Duodenal mucosa (tissue), 2 donors: Measurements from ENCODE around the gene GJA1.
"Not testable (repeated sequence)": the region's sequence is repeated elsewhere in the genome, so short reads cannot be mapped to it uniquely, and the experiment has no call there.

Experiments used
- H3K27ac ChIP-seq: one replicate; pipeline ENCODE4 v1.7.0; 2013; ENCODE audit warnings: low read depth, low read length
- H3K27me3 ChIP-seq, 2 donors: one replicate each; pipeline ENCODE4 v1.7.0; 2013; ENCODE audit warnings: low read length in 2 of 2, control low read depth in 1 of 2; ENCODE audit not compliant: insufficient read depth in 2 of 2, control insufficient read depth in 1 of 2
- H3K36me3 ChIP-seq, 2 donors: one replicate each; pipeline ENCODE4 v1.7.0; 2013; ENCODE audit warnings: low read length in 2 of 2, control low read depth in 1 of 2; ENCODE audit not compliant: insufficient read depth in 2 of 2, control insufficient read depth in 1 of 2
- H3K4me1 ChIP-seq, 2 donors: one replicate each; pipeline ENCODE4 v1.7.0; 2013; ENCODE audit warnings: low read length in 2 of 2, control low read depth in 1 of 2; ENCODE audit not compliant: insufficient read depth in 2 of 2, control insufficient read depth in 1 of 2
- H3K4me3 ChIP-seq, 2 donors: one replicate each; pipeline ENCODE4 v1.7.0; 2013; ENCODE audit warnings: low read length in 2 of 2, low read depth in 1 of 2
- H3K9ac ChIP-seq, 2 donors: one replicate each; pipeline ENCODE4 v1.7.0; 2013; ENCODE audit warnings: low read length in 2 of 2, low read depth in 1 of 2
- H3K9me3 ChIP-seq, 2 donors: one replicate each; pipeline ENCODE4 v1.7.0; 2013; ENCODE audit warnings: low read length in 2 of 2, control low read depth in 1 of 2; ENCODE audit not compliant: control insufficient read depth in 1 of 2

GJA1 gene

DNA sequence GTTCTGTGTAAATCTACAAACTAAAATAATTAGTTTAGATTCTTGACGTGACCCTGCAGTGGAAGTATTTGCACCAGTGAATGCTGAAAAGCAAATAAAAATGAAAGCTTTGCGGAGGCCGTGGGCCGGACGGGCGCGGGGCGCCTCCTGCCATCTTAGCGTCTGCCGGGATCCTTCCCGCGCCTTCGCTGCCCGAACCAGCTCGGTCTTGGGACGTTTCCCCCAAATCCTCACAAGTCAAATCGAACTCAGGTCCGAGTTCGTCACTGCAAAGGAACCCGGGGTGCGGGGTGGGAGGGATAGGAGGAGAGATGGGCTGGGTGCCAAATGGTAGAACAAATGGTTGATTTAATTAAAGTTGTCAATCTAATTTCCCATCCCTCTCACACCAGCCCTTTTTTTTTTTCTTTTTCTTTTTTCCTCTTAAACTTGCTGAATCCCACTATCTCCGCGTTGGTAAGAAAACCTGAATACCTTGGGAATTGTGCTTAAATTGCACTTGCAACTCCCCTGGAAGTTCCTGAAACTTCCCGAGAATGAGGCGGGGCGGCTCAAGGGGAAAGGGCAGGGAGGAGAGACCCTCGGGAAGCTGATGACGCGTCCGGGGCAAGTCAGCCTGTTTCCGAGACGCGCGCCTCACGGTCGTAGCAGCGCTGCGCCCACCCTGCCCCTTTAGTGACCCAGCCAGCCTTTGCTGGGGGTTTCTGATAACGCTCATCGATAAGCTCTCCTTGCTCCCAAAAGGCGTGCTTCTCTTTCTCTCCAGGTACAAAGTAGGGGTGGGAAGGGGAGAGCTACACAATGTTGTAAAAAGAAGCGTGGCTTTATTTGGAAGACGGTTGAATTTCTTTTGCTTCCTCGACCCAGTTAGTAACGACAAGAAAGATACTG lies 1.8 kb downstream of the GJA1 start:
- H3K9ac ChIP-seq = peak overlapping the region; percentile 58 to 81
- H3K4me1 ChIP-seq = peaks cover 0 to 4% of the 10 kb centered on the region in 2 donors
- H3K27me3 ChIP-seq = peaks cover 0 to 21% of the 10 kb centered on the region in 2 donors
- H3K36me3 ChIP-seq = no peaks in the 10 kb centered on the region
- H3K9me3 ChIP-seq = no peaks in the 10 kb centered on the region
- peak overlapping the region; percentile 46 for H3K27ac ChIP-seq
- H3K4me3 ChIP-seq = peak overlapping the region; percentile 84 to 85

DNA sequence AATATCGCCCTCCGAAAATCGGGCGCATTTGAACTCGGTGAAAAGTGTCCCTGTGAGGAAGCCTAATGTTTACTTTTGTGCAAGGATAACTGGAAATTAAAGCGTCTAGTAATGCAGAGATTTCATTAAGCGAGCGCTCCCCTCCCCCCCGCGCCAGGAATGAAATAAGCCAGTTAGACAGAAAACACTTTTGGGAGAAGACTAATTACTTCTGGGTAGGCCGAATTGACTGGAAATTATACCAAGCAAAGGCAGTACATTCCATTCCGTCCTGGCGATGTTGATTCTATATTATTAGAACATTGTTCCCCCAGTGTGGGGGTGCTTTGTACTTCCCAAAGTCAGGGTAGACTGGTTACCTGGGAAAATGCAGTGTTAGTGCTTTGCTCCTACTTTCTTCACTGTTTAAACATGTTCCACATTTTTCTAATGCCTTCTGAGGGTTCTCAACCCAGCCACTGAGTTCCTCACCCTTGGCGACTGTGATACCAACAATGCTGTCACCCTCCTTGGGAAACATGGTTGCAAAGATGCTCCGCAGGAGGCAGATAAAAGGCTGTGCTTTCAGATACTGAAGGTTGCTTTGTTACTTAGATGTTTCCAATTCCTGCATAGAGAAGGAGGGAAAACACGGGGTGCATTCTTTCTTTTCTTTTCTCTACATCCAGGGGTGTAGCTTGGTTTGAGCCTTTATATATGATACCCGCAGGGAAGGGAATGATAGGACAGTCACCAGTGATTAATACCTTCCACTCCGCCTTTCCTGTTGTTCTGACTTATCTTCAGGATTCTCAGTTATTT lies 2.6 kb downstream of the GJA1 start:
- H3K27me3 ChIP-seq = peaks cover 0 to 21% of the 10 kb centered on the region in 2 donors
- H3K27ac ChIP-seq = peak overlapping the region; percentile 44
- H3K9me3 ChIP-seq = no peaks in the 10 kb centered on the region
- H3K36me3 ChIP-seq = no peaks in the 10 kb centered on the region
- peaks cover 0 to 4% of the 10 kb centered on the region in 2 donors for H3K4me1 ChIP-seq
- peak overlapping the region; percentile 84 to 85 for H3K4me3 ChIP-seq
- peak overlapping the region; percentile 58 to 81 for H3K9ac ChIP-seq

DNA sequence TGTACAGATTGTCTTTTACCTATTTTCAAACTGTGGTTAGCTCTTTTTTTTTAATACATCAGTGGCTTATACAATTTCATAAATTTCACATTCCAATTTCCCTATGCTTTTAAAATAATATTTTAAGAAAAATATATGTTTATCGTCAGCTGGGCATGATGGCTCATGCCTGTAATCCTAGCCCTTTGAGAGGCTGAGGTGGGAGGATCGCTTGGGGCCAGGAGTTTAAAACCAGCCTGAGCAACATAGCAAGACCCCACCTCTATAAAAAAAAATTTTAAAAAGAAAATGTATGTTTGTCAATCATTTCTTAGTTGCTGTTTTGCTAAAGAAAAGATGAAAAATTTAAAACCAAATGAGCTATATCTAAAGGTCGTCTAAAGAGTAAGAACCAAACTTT lies 3.4 kb downstream of the GJA1 start:
- H3K9me3 ChIP-seq = no peaks in the 10 kb centered on the region
- H3K27ac ChIP-seq = no peak overlapping the region
- peaks cover 0 to 21% of the 10 kb centered on the region in 2 donors for H3K27me3 ChIP-seq
- H3K4me1 ChIP-seq = peaks cover 0 to 4% of the 10 kb centered on the region in 2 donors
- H3K4me3 ChIP-seq = no peak overlapping the region
- no peak overlapping the region for H3K9ac ChIP-seq
- no peaks in the 10 kb centered on the region for H3K36me3 ChIP-seq

DNA sequence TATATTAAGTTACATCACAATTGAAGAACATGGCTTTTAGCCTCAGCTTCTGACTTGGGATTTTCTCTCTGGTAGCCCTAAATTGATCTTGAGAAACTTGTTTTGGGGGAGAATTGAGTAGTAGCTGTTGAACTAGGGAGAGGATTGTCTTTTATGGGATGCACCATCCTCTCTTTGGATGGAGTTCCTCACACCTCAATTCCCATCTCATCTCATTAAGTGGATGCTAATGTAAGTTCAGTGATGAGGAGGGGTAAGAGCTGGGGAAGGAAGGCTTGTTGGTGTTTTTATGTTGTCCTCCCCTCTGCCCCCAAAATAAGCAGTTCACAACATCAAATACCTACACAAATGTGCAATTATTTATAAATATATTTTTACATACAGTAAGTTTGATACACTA lies 4.0 kb downstream of the GJA1 start:
- Histone ChIP-seq H3K4me1 (peaks cover 0 to 4% of the 10 kb centered on the region in 2 donors), H3K27me3 (peaks cover 0 to 21% of the 10 kb centered on the region in 2 donors), H3K27ac (no peak overlapping the region), H3K4me3 (no peak overlapping the region), H3K36me3 (no peaks in the 10 kb centered on the region), H3K9ac (no peak overlapping the region), H3K9me3 (no peaks in the 10 kb centered on the region)

DNA sequence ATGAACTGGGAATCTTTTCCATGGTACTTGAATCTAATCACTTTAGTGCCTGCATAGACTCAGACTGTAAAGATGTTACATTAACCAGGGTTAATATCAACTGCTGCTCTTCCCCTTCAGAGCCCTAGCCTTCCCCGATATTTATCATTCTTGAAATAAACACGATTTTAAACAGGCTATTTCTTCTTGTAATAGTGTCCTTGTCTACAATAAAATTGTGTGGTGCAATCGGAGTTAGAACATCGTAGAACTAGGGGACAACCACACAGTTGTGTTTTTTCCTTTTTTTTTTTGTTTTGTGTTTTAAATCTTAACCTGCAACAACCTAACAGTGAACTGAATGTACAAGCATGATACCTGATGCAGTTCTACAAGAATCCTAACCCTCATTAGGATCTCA lies 4.5 kb downstream of the GJA1 start:
- Histone ChIP-seq H3K9me3 (no peaks in the 10 kb centered on the region), H3K4me3 (no peak overlapping the region), H3K27ac (no peak overlapping the region), H3K9ac (no peak overlapping the region), H3K36me3 (no peaks in the 10 kb centered on the region), H3K27me3 (peaks cover 0 to 21% of the 10 kb centered on the region in 2 donors), H3K4me1 (peaks cover 0 to 4% of the 10 kb centered on the region in 2 donors)

DNA sequence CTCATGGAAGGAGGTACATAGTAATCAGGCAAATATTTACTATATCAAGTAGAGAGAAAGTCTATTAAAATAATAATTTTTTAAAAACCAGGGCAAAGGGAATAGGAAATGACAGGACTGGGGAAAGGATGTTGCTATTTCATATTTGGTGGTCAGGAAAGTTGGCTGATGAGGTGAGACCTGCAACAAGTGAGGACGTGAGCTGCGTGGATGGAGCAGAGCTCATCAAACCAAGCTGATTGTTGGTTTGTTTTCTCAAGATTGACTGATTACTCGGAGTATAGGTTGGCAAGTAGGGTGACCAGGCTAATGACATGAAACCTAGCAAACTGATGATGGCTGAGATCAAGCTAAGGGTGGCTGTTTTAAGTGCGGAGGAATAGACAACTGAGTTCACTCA lies 6.0 kb downstream of the GJA1 start:
- no peaks in the 10 kb centered on the region for H3K36me3 ChIP-seq
- H3K27me3 ChIP-seq = peaks cover 0 to 19% of the 10 kb centered on the region in 2 donors
- no peak overlapping the region for H3K4me3 ChIP-seq
- peaks cover 0 to 4% of the 10 kb centered on the region in 2 donors for H3K4me1 ChIP-seq
- no peak overlapping the region for H3K27ac ChIP-seq
- no peaks in the 10 kb centered on the region for H3K9me3 ChIP-seq
- no peak overlapping the region for H3K9ac ChIP-seq

DNA sequence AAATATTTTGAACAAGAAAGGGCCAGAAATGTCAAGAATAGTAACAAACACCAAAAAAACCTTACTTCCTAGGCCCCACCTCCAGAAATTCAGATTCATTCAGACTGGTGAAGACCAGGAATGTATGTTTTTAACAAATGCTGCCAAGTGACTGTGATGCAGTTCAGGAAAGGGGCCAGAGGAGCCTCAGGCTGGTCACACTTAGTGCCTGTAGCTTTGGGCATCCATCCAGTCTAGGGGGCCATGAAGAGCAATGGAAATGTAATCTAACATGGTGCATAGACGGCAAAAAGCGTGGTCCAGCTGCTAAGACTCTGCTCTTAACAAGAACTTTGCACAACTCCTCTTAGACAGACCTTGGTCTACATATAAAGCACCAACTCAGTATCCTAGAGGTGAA lies 7.1 kb downstream of the GJA1 start:
- H3K9me3 ChIP-seq = no peaks in the 10 kb centered on the region
- H3K27ac ChIP-seq = no peak overlapping the region
- H3K36me3 ChIP-seq = peaks cover 0 to 9% of the 10 kb centered on the region in 2 donors
- H3K27me3 ChIP-seq = peaks cover 0 to 8% of the 10 kb centered on the region in 2 donors
- no peak overlapping the region for H3K4me3 ChIP-seq
- H3K4me1 ChIP-seq = peaks cover 0 to 4% of the 10 kb centered on the region in 2 donors
- no peak overlapping the region for H3K9ac ChIP-seq

DNA sequence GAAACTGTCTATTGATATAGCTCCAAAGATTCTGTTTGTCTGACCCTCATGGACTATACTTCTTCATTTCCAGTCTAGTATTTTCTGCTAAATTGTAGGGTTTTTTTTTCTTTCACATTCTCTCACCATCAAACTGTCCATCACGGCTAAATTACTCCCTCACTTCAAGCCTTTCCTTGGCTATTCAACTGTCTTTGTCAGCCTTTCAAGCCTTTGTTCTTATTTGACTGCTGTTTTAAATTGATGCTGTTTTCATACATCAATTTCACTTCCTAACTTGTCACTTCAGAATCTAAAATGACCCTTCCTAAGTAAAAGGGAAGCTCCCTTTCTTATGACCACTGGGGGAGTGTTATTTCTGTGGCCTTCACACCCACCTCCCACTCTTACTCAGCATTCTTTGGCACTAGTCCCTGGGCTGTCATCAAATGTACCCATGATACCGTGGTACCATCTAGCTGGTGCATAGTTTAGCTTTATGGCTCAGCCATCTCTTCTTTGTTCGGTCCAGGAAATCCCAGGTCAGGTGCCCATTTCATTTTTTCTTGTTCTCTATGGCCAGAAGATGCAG lies 8.6 kb downstream of the GJA1 start:
- H3K4me3 ChIP-seq = no peak overlapping the region
- H3K9ac ChIP-seq = no peak overlapping the region
- H3K9me3 ChIP-seq = no peaks in the 10 kb centered on the region
- H3K36me3 ChIP-seq = peaks cover 0 to 9% of the 10 kb centered on the region in 2 donors
- H3K27me3 ChIP-seq = no peaks in the 10 kb centered on the region
- H3K27ac ChIP-seq = no peak overlapping the region
- no peaks in the 10 kb centered on the region for H3K4me1 ChIP-seq

DNA sequence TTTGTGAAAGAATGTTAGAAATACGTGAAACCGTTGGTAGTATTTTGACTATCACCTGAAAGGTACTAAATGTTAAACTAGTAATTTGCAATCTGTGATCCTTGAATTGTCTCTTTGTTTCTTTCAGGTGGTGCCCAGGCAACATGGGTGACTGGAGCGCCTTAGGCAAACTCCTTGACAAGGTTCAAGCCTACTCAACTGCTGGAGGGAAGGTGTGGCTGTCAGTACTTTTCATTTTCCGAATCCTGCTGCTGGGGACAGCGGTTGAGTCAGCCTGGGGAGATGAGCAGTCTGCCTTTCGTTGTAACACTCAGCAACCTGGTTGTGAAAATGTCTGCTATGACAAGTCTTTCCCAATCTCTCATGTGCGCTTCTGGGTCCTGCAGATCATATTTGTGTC lies 11.3 kb downstream of the GJA1 start:
- H3K27ac ChIP-seq = not testable (repeated sequence)

DNA sequence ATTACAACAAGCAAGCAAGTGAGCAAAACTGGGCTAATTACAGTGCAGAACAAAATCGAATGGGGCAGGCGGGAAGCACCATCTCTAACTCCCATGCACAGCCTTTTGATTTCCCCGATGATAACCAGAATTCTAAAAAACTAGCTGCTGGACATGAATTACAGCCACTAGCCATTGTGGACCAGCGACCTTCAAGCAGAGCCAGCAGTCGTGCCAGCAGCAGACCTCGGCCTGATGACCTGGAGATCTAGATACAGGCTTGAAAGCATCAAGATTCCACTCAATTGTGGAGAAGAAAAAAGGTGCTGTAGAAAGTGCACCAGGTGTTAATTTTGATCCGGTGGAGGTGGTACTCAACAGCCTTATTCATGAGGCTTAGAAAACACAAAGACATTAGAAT lies 12.3 kb downstream of the GJA1 start:
- not testable (repeated sequence) for H3K9me3 ChIP-seq, H3K9ac ChIP-seq, H3K36me3 ChIP-seq, H3K27me3 ChIP-seq, H3K4me3 ChIP-seq, H3K4me1 ChIP-seq, H3K27ac ChIP-seq

More for the DNA sequence above, 11.3 kb downstream of the GJA1 start:
- not testable (repeated sequence) for H3K4me1 ChIP-seq, H3K4me3 ChIP-seq, H3K27me3 ChIP-seq, H3K9me3 ChIP-seq, H3K9ac ChIP-seq, H3K36me3 ChIP-seq
